ENCODE data around the gene GPD1L.

Gene GPD1L

DNA sequence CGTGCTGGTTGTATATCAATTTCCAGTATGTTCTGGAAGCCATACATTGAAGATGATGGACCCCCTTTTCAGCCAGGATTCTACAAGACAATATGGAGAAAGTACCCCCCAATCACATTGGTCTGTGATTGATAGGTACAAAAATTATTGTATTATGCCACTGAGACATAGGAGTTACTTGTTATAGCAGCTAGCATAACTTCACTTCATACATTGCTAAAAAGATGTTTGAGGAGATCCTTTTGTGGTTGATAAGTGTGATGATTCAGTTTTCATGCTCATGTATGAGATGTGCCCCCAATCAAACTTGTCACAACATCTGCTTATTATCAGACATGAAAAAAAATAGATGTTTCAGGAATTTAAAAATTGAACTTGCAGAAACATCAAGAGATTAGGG is 66.0 kb downstream of the GPD1L start:
- H3K27ac ChIP-seq = no peak overlapping the region
- H3K36me3 ChIP-seq (ENCODE audit: control insufficient read depth, insufficient read depth, low read length) = no peaks in the 10 kb centered on the region
- no peaks in the 10 kb centered on the region for H3K27me3 ChIP-seq (ENCODE audit: control insufficient read depth, insufficient read depth, low read length)
- H3K4me1 ChIP-seq = peaks cover 3% of the 10 kb centered on the region
- no peak overlapping the region for H3K9ac ChIP-seq
- TF ChIP-seq, protein P1, sequence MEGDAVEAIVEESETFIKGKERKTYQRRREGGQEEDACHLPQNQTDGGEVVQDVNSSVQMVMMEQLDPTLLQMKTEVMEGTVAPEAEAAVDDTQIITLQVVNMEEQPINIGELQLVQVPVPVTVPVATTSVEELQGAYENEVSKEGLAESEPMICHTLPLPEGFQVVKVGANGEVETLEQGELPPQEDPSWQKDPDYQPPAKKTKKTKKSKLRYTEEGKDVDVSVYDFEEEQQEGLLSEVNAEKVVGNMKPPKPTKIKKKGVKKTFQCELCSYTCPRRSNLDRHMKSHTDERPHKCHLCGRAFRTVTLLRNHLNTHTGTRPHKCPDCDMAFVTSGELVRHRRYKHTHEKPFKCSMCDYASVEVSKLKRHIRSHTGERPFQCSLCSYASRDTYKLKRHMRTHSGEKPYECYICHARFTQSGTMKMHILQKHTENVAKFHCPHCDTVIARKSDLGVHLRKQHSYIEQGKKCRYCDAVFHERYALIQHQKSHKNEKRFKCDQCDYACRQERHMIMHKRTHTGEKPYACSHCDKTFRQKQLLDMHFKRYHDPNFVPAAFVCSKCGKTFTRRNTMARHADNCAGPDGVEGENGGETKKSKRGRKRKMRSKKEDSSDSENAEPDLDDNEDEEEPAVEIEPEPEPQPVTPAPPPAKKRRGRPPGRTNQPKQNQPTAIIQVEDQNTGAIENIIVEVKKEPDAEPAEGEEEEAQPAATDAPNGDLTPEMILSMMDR (IDR thresholded peaks at IDR 0.05) = no peak
- H3K4me3 ChIP-seq (ENCODE audit: low read depth, low read length) = no peak overlapping the region
- H3K79me2 ChIP-seq = no peaks in the 10 kb centered on the region
- H2AFZ ChIP-seq = no peak overlapping the region
- H3K4me2 ChIP-seq (ENCODE audit: low read length) = no peak overlapping the region
- H3K9me3 ChIP-seq (ENCODE audit: control insufficient read depth, low read length) = no peaks in the 10 kb centered on the region

DNA sequence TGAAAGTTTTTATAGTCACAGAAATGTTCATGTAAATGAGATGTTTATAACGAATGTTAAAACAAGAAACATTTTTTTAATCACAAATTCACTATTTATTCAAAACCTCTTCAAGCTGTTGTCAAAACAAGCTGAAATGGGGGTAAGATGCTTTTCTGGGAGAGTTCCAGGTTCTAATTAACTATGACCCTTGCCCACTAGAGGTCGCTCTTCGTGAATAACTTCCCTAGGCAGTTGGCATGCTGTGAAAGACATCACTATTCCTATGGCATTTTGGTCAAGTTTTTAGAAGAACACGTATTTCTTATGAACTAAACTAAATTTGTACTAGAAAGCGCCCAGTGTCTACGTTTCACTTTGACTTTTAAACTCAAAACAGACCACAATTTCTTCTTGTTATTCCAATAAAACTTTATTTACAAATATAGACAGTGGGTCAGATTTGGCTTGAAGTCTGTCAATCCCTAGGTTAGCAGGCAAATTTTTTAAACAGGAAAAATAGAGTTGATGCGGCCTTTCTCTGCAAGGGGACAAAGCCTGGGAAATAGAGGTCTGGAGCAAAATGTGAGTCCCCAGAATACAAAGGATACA is 69.3 kb downstream of the GPD1L start:
- Histone ChIP-seq H3K4me2 (ENCODE audit: low read length) (no peak overlapping the region), H3K9me3 (ENCODE audit: control insufficient read depth, low read length) (no peaks in the 10 kb centered on the region), H3K27me3 (ENCODE audit: control insufficient read depth, insufficient read depth, low read length) (no peaks in the 10 kb centered on the region), H3K4me3 (ENCODE audit: low read depth, low read length) (no peak overlapping the region), H2AFZ (no peak overlapping the region), H3K36me3 (ENCODE audit: control insufficient read depth, insufficient read depth, low read length) (no peaks in the 10 kb centered on the region), H3K79me2 (no peaks in the 10 kb centered on the region), H3K4me1 (peaks cover 9% of the 10 kb centered on the region), H3K27ac (no peak overlapping the region), H3K9ac (no peak overlapping the region)
- TF ChIP-seq, protein P1 (IDR thresholded peaks at IDR 0.05) = peak; percentile 66

DNA sequence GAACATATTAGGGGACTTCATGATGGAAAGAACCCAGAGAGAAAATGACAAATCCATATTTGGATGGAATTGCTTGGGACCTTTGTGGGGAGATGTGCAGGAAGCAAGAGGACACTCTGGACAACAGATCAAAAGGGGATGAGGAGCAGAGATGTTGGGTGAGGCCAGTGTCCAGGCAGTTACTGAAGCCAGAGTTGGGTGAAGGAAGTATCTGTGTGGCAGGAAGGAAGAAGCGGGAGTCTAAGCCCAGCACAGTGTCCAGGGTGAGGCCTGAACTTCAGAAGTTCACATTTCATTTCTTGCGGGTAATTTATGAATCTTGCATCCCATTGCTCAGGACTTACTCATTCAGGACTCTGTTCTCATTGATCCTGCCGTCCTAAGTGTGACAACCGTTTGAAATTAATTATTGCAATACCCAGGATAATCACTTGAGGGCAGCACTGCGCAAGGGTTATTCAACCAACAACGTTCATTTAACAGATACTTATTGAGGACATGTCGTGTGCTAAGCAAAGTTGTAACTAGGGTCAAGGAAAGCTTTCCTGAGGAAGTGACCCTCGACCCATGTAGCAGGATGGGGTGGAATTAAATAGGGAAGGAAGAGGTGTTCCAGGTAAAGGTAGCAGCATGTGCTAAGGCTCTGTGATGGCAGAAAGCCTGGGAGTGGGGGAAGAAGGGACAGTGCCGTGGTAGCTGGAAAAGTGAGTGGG is 70.7 kb downstream of the GPD1L start:
- Histone ChIP-seq H2AFZ (no peak overlapping the region), H3K4me2 (ENCODE audit: low read length) (no peak overlapping the region), H3K4me3 (ENCODE audit: low read depth, low read length) (no peak overlapping the region), H3K36me3 (ENCODE audit: control insufficient read depth, insufficient read depth, low read length) (no peaks in the 10 kb centered on the region), H3K4me1 (peaks cover 9% of the 10 kb centered on the region), H3K79me2 (no peaks in the 10 kb centered on the region), H3K27me3 (ENCODE audit: control insufficient read depth, insufficient read depth, low read length) (no peaks in the 10 kb centered on the region), H3K9me3 (ENCODE audit: control insufficient read depth, low read length) (no peaks in the 10 kb centered on the region), H3K9ac (no peak overlapping the region), H3K27ac (no peak overlapping the region)
- TF ChIP-seq, protein P1 (IDR thresholded peaks at IDR 0.05) = peak; percentile 90

DNA sequence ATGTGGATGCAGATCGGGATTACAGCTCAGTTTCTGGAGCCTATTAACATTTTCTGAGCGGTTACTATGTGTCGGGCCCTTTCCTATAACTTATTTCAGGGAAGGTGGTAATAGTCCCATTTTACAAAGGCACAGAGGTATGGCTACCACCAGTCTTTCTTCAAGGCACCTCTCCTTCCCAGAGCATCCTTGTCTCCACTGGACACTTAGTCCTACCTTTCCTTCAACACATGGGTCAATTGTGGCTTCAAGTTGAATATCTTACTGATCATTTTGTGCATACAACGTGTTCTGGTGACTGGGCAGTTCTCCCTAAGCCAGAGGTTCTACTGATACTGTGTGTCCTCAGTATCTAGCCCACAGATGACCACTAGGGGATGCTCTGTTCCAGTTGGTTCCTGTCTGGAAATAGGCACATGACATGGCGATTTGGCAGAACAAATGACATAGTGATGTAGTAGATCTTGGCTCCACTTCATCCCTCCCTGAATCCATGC is 71.3 kb downstream of the GPD1L start:
- H3K4me1 ChIP-seq = peaks cover 9% of the 10 kb centered on the region
- TF ChIP-seq, protein P1 (IDR thresholded peaks at IDR 0.05) = peak; percentile 94
- no peak overlapping the region for H3K4me3 ChIP-seq (ENCODE audit: low read depth, low read length)
- no peaks in the 10 kb centered on the region for H3K79me2 ChIP-seq
- H3K27ac ChIP-seq = no peak overlapping the region
- no peaks in the 10 kb centered on the region for H3K36me3 ChIP-seq (ENCODE audit: control insufficient read depth, insufficient read depth, low read length)
- peak overlapping the region; percentile 60 for H2AFZ ChIP-seq
- H3K4me2 ChIP-seq (ENCODE audit: low read length) = no peak overlapping the region
- no peaks in the 10 kb centered on the region for H3K27me3 ChIP-seq (ENCODE audit: control insufficient read depth, insufficient read depth, low read length)
- H3K9ac ChIP-seq = no peak overlapping the region
- H3K9me3 ChIP-seq (ENCODE audit: control insufficient read depth, low read length) = no peaks in the 10 kb centered on the region

All from parathyroid adenoma (tissue), 2 donors.